ENCODE measurements around the gene SLC34A3.

DNA sequence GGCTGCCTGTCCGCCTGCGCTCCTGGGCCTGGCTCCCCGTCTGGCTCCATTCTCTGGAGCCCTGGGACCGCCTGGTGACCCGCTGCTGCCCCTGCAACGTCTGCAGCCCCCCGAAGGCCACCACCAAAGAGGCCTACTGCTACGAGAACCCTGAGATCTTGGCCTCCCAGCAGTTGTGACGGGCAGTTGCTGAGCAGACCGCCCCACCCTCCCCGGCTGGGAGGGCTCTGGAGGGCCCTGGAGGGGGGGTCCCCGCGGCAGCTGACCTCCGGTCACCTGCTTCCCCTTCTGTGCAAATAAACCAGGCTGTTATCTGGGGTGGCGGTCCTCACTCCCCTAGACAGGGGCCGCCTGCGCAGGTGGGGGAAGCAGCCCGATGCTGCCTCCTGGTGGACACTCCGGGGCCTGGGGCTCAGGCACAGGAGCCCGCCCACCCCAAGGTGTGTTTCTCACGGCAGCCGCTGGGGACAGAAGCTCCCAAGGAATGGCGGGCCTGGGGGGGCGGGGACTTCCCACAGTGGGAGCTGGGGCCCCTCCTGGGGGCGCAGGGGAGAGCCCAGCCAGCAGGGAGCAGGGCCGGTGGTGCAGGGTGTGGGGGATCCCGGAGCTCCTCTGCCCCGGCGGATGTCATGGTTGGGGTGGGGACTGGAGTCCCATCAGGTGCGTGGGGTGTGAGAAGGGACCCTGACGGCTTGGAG, 5.7 kb downstream of the SLC34A3 start:
- no peak for TF ChIP-seq POLR2A (IDR thresholded peaks at IDR 0.05)
- TF ChIP-seq, protein P1, sequence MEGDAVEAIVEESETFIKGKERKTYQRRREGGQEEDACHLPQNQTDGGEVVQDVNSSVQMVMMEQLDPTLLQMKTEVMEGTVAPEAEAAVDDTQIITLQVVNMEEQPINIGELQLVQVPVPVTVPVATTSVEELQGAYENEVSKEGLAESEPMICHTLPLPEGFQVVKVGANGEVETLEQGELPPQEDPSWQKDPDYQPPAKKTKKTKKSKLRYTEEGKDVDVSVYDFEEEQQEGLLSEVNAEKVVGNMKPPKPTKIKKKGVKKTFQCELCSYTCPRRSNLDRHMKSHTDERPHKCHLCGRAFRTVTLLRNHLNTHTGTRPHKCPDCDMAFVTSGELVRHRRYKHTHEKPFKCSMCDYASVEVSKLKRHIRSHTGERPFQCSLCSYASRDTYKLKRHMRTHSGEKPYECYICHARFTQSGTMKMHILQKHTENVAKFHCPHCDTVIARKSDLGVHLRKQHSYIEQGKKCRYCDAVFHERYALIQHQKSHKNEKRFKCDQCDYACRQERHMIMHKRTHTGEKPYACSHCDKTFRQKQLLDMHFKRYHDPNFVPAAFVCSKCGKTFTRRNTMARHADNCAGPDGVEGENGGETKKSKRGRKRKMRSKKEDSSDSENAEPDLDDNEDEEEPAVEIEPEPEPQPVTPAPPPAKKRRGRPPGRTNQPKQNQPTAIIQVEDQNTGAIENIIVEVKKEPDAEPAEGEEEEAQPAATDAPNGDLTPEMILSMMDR (IDR thresholded peaks at IDR 0.05), result peak; percentile 98 to 100 (median 99)

Measured in thyroid gland (tissue), 4 donors.